Fibroblast of gingiva (primary cell): ENCODE measurements around the gene PRR23B.

Experiments used
- DNase-seq: peaks from one replicate; pipeline ENCODE4 v3.0.0-alpha.2; 2011; ENCODE audit warnings: low read depth

PRR23B gene

DNA sequence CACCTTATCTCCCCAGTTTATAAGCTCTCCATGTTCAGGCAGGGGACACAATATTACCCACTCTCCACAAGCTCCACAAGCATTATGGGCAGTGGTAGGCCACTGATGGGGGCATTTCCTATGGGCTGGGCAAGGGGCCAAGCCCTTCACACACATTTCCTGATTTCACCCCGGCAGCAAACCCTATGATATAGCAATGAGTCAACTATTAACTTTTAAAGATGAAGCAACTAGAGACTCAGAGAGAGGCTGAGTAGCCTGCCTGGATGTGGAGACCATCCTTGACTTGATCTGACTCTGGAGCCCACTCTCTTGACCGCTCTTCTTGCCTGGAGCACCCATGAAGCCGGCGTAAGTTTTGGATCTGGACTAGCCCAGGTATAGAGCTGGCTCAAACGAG, 46.3 kb downstream of the PRR23B start:
- DNase-seq = no peak

DNA sequence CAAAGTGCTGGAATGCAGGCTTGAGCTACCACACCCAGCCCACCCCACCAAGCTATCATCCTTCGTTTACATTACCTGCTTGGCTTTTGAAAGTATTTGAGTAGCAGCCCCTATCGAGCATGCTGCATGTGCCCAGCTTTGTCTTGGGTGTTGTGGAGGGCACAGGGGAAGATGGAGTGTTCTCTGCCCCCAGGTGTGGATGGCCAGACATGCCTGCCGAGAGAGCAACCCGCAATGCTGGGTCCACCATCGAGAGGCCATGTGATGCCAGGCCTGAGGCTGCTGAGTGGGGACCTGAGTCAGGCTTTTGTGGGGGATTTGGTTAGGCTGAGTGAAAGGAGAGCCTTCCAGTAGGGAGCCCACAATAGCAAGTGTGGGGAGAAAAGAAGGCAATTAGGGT, 47.8 kb downstream of the PRR23B start:
- no peak for DNase-seq

DNA sequence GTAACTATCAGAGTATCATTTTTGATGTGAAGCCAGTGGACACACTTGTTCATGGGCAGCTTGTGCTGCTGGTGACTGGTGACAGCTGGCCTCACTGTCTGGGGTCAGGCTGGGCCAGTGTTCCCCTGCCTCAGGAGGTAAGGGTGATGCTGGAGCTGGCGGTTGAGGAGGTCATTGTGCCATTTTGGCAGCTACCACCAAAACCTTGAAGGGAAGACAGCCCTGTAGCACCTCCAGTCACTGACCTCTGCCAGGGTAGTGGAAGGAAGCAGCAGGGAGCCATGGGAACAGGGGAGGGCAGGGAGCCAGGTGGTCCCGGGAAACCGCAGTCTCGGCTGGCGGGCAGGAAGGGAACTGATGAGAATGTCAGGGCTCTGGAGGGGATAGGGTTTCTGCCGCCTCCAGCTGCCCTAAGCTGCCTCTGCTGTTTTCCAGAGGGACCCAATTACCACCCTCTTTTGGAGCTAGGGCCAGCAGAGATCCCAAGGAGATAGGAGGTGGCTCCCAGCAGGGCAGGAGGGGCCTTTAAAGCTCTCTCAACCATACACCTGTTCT, 48.9 kb downstream of the PRR23B start:
- DNase-seq = no peak
